ENCODE measurements around the gene MAP7D1. TPM values are rescaled to one million over a fixed set of nuclear protein-coding genes. Genes with fewer than 3 reads are reported as not detected.

Gene MAP7D1
- total RNA-seq (2014; rRNA removed; shearing (Covaris generic)): 191 and 218 TPM in 2 replicates

DNA sequence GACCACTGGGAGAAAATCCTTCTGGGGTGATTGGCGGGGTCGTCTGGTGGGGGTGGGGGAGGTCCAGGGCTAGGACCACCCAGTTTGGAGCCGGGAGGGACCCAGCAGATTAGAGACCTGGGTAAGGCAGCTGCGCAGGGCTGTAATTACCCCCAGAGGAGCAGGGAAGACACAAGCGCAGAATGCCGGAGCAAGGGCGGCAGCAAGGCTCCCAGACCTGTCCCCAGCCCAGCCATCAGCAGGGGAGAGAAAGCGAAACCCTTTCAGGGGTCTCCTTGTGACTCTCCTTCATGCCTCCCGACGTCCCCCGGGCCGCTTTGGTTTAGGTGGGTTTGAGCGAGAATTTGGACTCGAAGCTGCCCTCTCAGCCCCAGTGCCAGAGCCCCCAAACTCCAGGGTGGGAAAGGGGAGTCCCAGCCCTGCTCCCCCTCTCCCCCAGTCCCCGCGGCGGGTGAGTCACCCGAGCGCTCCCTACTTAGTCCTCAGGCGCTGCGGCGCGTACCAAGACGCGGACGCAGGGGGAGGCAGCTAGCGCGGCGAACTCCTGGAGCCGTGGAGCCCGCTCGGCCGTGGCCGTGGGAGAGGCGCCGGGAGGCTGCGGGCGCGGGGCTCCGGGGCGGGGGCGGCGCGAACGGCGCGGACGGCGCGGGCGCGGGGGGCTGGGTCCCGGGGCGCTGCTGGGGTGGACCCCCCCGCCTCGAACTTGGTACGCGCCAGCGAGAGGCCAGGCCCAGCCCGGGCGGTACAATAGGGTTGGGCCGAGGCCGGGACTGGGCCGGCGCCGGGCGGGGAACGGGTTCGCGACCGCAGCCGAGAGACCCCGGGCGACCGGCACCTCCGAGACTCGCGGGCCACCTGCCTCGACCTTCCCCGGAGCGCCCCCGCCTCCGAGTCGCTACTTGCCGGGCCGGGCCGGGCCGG is at the start of gene MAP7D1:
MAP7D1 (plus strand) TSS at position 753 of the 921 bp plus-strand sequence. CDS start 258 bp downstream, outside the sequence.
- Histone ChIP-seq H3K9me3 (replicated peaks) (no peaks in the 10 kb centered on the region), H3K4me3 (peak within 1 kb of the TSS; percentile 98), H3K4me1 (replicated peaks) (peaks cover 46% of the 10 kb centered on the region), H3K36me3 (peaks cover 43% of the 10 kb centered on the region), H3K27ac (peak within 1 kb of the TSS; percentile 95), H3K27me3 (replicated peaks) (no peaks in the 10 kb centered on the region)
- peak; percentile 88 to 91 for DNase-seq (ENCODE audit: low read depth in 1 of 2, low spot score in 2 of 2)

DNA sequence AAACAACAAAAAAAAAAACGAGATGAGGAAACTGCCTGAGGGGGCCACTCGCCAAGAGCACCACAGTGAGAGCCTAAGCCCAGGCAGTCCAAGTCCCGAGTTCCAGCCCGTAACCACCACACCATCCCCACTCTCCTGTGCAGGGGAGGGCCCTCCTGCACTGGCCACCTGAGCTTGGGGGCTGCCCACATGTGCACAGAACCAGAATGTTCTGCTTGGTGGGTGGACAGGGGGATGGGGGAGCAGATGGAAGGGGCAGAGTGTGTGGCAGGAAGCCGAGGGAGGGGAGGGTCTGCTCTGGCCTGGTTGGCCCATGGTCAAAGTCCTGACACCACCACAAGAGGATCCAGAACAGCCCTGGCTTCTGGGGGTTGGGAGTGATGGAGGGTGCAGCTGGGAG is 49.7 kb upstream of the MAP7D1 start:
- H3K36me3 ChIP-seq: no peaks in the 10 kb centered on the region
- H3K4me3 ChIP-seq: no peak overlapping the region
- H3K27me3 ChIP-seq (replicated peaks): no peaks in the 10 kb centered on the region
- H3K27ac ChIP-seq: no peak overlapping the region
- no peak for DNase-seq (ENCODE audit: low read depth in 1 of 2, low spot score in 2 of 2)
- peaks cover 21% of the 10 kb centered on the region for H3K4me1 ChIP-seq (replicated peaks)
- H3K9me3 ChIP-seq (replicated peaks): no peaks in the 10 kb centered on the region

DNA sequence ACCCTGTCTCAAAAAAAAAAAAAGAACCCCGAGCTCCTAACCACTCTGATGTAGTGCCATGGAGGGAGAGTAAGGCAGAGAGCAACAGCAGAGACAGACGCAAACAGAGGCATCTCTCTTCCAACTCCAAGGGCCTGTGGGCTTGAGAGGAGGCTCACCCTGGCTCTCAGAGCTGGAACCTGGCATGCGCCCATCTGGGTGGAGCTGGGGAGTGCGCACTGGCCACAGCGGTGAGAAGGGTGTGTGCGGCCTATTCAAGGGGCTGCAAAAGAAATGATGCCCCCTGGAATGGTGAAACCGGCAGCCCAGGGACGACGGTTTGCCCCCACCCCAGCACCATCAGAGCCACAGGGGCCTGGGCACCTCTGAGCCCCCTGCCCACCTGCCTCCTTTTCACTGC is 48.6 kb upstream of the MAP7D1 start:
- no peak for DNase-seq (ENCODE audit: low read depth in 1 of 2, low spot score in 2 of 2)
- H3K4me1 ChIP-seq (replicated peaks): peaks cover 21% of the 10 kb centered on the region
- H3K9me3 ChIP-seq (replicated peaks): no peaks in the 10 kb centered on the region
- no peaks in the 10 kb centered on the region for H3K36me3 ChIP-seq
- no peak overlapping the region for H3K4me3 ChIP-seq
- H3K27me3 ChIP-seq (replicated peaks): no peaks in the 10 kb centered on the region
- H3K27ac ChIP-seq: no peak overlapping the region

DNA sequence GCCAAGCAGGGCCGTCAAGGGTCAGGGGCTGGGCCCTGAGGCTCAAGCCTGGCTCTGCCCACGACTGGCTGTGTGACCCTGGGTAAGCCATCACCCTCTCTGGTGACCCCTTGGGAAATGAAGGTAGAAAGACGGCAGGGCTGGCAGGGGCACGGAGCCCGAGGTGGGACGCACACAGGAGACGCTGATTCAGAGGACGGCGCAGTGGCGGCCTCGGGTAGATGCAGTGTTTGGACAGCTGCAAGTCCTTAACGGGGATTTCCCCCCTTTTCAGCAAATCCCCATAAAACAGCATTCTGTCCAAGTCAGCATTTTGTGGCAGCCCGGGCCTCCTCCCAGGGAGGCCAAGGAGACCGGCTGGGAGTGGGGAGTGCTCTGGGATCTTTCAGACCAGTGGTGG is 47.6 kb upstream of the MAP7D1 start:
- peak overlapping the region; percentile 69 for H3K27ac ChIP-seq

DNA sequence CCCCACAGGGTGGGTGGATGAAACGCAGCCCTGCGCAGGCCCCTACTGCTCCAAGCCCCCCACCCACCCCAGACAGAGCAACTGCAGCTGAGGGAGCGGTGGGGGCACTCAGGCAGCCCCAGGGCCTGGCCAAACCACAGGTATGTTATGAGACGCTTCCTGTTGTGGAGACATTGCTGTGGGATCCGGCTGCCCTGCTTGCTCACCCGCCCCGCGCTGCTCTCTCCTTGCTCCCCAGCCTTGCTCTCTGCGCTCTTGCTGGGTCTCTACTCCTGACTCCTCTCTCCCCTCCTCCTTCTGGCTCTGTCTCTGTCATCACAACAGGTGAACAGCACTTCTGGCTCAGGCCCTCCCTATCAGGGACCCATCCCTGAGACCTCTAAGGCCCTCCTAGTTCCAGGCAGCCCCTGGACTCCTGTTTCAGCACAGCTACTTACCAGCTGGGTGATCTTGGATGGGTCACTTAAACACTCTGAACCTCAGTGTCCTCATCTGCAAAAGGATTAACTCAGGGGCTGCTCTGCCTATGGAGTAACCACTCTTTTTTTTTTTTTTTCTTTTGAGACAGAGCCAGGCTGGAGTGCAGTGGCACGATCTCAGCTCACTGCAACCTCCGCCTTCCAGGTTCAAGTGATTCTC is 46.8 kb upstream of the MAP7D1 start:
- Histone ChIP-seq H3K4me1 (replicated peaks) (peaks cover 21% of the 10 kb centered on the region), H3K9me3 (replicated peaks) (no peaks in the 10 kb centered on the region), H3K27ac (peak overlapping the region; percentile 69), H3K27me3 (replicated peaks) (no peaks in the 10 kb centered on the region), H3K4me3 (no peak overlapping the region), H3K36me3 (no peaks in the 10 kb centered on the region)
- DNase-seq (ENCODE audit: low read depth in 1 of 2, low spot score in 2 of 2): peak; percentile 81 to 88

More for the DNA sequence above, 47.6 kb upstream of the MAP7D1 start:
- peaks cover 21% of the 10 kb centered on the region for H3K4me1 ChIP-seq (replicated peaks)
- H3K4me3 ChIP-seq: no peak overlapping the region
- H3K27me3 ChIP-seq (replicated peaks): no peaks in the 10 kb centered on the region
- H3K36me3 ChIP-seq: no peaks in the 10 kb centered on the region
- H3K9me3 ChIP-seq (replicated peaks): no peaks in the 10 kb centered on the region
- DNase-seq (ENCODE audit: low read depth in 1 of 2, low spot score in 2 of 2): peak; percentile 88 to 90

DNA sequence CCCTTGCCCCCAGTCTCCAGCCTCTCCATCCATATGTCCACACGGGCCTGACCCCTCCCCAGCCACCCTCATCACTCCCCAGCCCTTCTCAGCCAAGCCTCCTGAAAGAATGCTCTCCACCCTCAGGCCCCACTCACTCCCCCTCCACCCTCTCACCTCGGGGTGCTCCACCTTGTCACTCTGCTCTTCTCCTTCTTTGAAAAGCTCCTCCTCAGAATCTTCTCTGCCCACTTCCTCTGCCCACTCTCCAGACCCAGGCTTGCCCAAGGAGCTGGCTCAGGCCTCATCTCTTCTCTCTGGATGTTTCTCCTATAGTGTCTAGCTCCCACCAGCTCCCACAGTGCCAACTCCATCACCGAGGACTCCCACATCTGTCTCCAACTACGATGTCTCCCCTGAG is 44.8 kb upstream of the MAP7D1 start:
- no peaks in the 10 kb centered on the region for H3K36me3 ChIP-seq
- no peaks in the 10 kb centered on the region for H3K27me3 ChIP-seq (replicated peaks)
- peaks cover 39% of the 10 kb centered on the region for H3K4me1 ChIP-seq (replicated peaks)
- H3K4me3 ChIP-seq: no peak overlapping the region
- no peak for DNase-seq (ENCODE audit: low read depth in 1 of 2, low spot score in 2 of 2)
- no peaks in the 10 kb centered on the region for H3K9me3 ChIP-seq (replicated peaks)
- no peak overlapping the region for H3K27ac ChIP-seq

DNA sequence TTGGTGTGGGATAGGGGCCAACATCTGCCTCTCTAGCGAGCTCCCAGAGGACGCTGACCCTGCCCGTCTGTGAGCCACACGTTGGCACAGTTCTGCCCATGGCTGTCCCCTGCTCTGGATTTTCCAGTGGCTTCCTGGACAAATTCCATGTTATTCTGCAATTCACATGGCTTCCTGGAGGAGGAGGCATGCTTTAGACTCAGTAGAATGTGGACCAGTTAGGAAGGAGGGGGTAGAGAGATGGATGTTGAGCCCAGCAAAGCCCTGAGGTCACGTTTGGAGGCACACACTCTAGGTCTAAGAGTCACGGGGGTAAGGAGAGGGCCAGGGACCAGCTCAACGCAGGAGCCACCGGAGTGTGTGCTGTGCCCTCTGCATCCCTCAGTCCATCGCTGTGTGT is 43.1 kb upstream of the MAP7D1 start:
- DNase-seq (ENCODE audit: low read depth in 1 of 2, low spot score in 2 of 2): no peak
- Histone ChIP-seq H3K4me3 (no peak overlapping the region), H3K36me3 (no peaks in the 10 kb centered on the region), H3K27ac (no peak overlapping the region), H3K4me1 (replicated peaks) (peaks cover 39% of the 10 kb centered on the region), H3K9me3 (replicated peaks) (no peaks in the 10 kb centered on the region), H3K27me3 (replicated peaks) (no peaks in the 10 kb centered on the region)

DNA sequence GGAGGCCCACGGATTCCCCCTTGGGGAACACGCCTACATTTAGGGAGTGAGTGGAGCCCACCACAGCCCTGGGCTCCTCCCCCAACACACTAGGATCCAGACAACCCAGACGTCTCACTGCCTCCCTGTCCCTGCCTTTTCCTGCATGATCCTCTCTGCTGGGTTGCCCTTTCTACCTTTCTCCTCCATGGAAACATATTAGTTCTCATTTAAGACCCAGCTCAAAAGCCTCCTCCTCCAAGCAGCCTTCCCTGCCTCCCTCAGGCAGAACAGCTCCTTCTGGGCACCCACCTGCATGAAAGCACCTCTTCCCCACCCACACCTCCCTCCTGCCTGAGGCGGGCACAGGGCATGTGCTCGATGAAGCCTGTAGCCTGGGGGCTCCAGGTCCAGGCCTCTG is 41.6 kb upstream of the MAP7D1 start:
- Histone ChIP-seq H3K27ac (no peak overlapping the region), H3K9me3 (replicated peaks) (no peaks in the 10 kb centered on the region), H3K36me3 (no peaks in the 10 kb centered on the region), H3K4me1 (replicated peaks) (peaks cover 27% of the 10 kb centered on the region), H3K27me3 (replicated peaks) (no peaks in the 10 kb centered on the region), H3K4me3 (no peak overlapping the region)
- DNase-seq (ENCODE audit: low read depth in 1 of 2, low spot score in 2 of 2): no peak

DNA sequence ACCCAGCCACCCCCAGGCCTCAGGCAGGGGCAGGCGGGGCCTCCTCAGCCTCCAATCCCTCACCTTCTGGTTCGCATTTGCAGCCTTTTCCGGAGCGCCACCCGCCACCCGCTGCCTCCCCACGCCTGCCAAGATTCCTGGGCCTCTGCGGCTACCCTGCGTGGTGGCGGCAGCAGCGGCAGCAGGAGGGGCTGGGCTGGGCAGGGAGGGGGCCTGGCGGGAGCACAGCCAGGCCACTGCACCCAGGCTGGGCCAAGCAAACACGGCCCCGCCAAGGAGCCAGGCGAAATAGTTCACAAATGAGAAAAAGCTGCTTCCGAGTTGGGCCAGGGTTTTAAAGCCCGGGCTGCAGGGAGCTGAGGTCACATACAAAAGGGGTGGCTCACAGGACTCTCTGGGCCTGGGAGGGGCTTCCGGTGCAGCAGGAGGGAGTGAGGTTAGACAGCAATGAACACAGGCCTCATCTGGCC is 40.7 kb upstream of the MAP7D1 start:
- Histone ChIP-seq H3K36me3 (no peaks in the 10 kb centered on the region), H3K9me3 (replicated peaks) (no peaks in the 10 kb centered on the region), H3K27me3 (replicated peaks) (no peaks in the 10 kb centered on the region), H3K4me3 (no peak overlapping the region), H3K27ac (peak overlapping the region; percentile 45), H3K4me1 (replicated peaks) (peaks cover 29% of the 10 kb centered on the region)
- peak; percentile 60 to 71 for DNase-seq (ENCODE audit: low read depth in 1 of 2, low spot score in 2 of 2)

DNA sequence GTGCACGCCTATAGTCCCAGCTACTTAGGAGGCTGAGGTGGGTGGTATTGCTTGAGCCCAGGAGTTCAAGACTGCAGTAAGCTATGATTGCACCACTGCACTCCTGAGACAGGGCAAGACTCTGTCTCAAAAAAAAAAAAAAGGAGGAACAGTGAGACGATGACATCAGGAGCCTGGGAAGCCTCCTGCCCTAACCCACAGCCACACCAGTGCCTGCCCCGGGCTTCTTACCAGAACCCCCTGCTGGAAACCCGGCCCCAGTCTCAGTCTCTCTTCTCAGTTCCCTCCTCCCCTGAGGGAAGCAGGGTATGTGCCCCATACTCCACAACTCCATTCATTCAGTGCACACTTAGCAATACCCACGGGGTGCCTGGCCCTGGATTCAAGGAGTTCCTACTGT is 40.0 kb upstream of the MAP7D1 start:
- H3K4me3 ChIP-seq: no peak overlapping the region
- DNase-seq (ENCODE audit: low read depth in 1 of 2, low spot score in 2 of 2): no peak
- no peaks in the 10 kb centered on the region for H3K36me3 ChIP-seq
- no peak overlapping the region; the same call in 1 of the 2 replicates for H3K27ac ChIP-seq
- no peaks in the 10 kb centered on the region for H3K27me3 ChIP-seq (replicated peaks)
- no peaks in the 10 kb centered on the region for H3K9me3 ChIP-seq (replicated peaks)
- H3K4me1 ChIP-seq (replicated peaks): peaks cover 29% of the 10 kb centered on the region

DNA sequence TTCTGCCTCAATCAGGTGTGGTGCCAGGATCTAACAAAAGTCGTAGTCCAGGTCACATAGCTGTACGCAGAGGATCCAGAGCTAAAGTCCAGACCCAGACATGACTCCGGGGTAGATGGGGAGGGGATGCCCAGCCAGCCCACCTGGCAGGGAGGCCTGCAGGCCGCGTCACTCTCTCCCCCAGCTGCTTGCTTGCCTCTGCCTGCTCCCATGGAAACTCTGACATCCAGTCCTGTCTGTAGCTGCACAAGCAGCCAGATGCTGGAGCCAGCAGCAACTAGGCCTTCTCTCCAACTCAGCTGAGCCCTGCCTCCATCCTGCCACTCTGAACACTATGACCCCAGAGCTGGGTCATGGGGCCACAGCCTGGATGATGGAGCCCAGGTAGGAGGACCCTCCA is 39.1 kb upstream of the MAP7D1 start:
- H3K4me3 ChIP-seq: no peak overlapping the region
- DNase-seq (ENCODE audit: low read depth in 1 of 2, low spot score in 2 of 2): no peak
- no peaks in the 10 kb centered on the region for H3K36me3 ChIP-seq
- no peak overlapping the region for H3K27ac ChIP-seq
- H3K4me1 ChIP-seq (replicated peaks): peaks cover 29% of the 10 kb centered on the region
- H3K27me3 ChIP-seq (replicated peaks): no peaks in the 10 kb centered on the region
- no peaks in the 10 kb centered on the region for H3K9me3 ChIP-seq (replicated peaks)

DNA sequence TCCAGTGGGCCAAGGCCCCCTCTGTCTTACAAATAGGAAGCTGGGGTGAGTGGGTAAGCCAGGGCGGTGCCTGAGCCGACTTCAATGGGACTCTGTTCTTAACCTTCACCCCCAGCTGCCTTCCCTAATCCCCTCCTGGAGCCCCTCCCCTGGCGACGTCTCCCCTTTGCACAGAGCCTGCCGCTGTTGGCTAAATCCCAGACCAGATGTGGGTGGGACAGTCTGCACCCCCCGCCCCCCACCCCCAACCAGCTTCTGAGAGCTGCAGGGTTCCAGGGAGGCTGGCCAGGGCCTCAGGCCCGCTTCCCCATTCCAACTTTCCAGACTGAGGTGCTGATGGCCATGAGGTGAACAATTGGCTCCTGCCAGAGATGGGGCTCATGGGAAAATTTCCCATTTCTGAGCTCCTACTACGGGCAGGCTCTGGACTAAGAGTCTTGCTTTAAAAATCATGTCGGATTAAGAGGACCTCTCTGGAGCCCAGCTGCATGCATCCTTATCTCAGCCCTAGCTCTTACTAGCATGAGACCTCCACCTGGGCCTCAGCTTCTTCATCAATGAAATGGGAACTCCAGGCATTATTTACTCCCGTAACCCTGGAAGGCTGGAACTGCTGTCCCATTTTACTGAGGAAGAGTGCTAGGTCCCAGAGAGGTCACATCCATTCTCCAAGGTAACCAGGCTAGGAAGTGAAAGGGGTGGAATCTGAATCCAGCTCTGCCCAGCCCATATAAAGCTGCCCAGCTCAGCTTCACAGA is 37.3 kb upstream of the MAP7D1 start:
- Histone ChIP-seq H3K4me1 (replicated peaks) (peaks cover 29% of the 10 kb centered on the region), H3K4me3 (no peak overlapping the region), H3K36me3 (no peaks in the 10 kb centered on the region), H3K9me3 (replicated peaks) (no peaks in the 10 kb centered on the region), H3K27ac (no peak overlapping the region), H3K27me3 (replicated peaks) (no peaks in the 10 kb centered on the region)
- no peak for DNase-seq (ENCODE audit: low read depth in 1 of 2, low spot score in 2 of 2)

DNA sequence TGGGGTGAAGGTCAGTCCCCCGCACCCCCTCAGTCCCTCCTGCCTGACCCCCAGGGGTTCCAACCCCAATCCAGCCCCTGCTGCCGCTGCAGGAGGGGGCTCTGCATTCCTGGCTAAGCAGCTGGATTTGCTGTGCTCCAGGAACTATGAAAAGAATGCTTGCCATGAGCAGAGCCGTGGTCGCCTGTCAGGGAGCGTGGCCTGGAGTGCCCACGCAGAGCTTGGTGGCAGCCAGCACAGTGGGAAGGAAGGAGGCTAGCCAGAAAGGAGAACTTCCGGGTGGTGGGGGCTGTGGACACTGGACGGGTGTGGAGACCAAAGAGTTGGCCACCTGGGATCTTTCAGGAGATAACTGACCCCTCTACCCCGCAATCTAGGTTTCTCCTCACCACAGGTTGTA is 36.5 kb upstream of the MAP7D1 start:
- peaks cover 28% of the 10 kb centered on the region for H3K4me1 ChIP-seq (replicated peaks)
- no peaks in the 10 kb centered on the region for H3K9me3 ChIP-seq (replicated peaks)
- no peak overlapping the region for H3K27ac ChIP-seq
- H3K4me3 ChIP-seq: no peak overlapping the region
- no peaks in the 10 kb centered on the region for H3K36me3 ChIP-seq
- DNase-seq (ENCODE audit: low read depth in 1 of 2, low spot score in 2 of 2): no peak
- peaks cover 5% of the 10 kb centered on the region; the same call in 1 of the 2 replicates for H3K27me3 ChIP-seq (replicated peaks)

All from SJSA1 (cell line).